IMR-90 (cell line): ENCODE data around the gene RHOBTB1.

Source experiments
- RAD21 ChIP-seq: IDR thresholded peaks from 2 replicates; pipeline ENCODE4 v1.6.1; 2012; ENCODE audit warnings: low read length, improper control_type of control experiment
- TF ChIP-seq, protein P1 (sequence below): conservative IDR thresholded peaks from 2 replicates; pipeline ENCODE4 v1.5.1; 2012; ENCODE audit warnings: mild to moderate bottlenecking, low read depth, low read length, improper control_type of control experiment

GRCh38 chr10:60952846-60953220 is 8.8 kb upstream of the RHOBTB1 start:
- no peak for TF ChIP-seq RAD21
- TF ChIP-seq, protein P1, sequence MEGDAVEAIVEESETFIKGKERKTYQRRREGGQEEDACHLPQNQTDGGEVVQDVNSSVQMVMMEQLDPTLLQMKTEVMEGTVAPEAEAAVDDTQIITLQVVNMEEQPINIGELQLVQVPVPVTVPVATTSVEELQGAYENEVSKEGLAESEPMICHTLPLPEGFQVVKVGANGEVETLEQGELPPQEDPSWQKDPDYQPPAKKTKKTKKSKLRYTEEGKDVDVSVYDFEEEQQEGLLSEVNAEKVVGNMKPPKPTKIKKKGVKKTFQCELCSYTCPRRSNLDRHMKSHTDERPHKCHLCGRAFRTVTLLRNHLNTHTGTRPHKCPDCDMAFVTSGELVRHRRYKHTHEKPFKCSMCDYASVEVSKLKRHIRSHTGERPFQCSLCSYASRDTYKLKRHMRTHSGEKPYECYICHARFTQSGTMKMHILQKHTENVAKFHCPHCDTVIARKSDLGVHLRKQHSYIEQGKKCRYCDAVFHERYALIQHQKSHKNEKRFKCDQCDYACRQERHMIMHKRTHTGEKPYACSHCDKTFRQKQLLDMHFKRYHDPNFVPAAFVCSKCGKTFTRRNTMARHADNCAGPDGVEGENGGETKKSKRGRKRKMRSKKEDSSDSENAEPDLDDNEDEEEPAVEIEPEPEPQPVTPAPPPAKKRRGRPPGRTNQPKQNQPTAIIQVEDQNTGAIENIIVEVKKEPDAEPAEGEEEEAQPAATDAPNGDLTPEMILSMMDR = no peak
